Activated naive CD4-positive, alpha-beta T cell treated with anti-CD3 and anti-CD28 coated beads, Interleukin-2, amount 10 ng/mL, durations not matched to agents 7 days and 5 days (primary cell): ENCODE data around the gene USP15.

Experiments used
- CTCF ChIA-PET: fragments of 350-600 bp; sonication (Branson Sonifier 250); formaldehyde crosslinking; loops from one replicate; lab custom pipeline; 2021; ENCODE audit warnings: antibody characterized with exemption; lab: Charles Lee
- DNase-seq: peaks from one replicate; pipeline ENCODE4 v3.0.0-alpha.2; 2020
- H3K27ac Mint-ChIP-seq: one replicate; pipeline ENCODE4 v1.8.0; 2021; ENCODE audit warnings: mild to moderate bottlenecking, moderate library complexity, mixed read lengths
- H3K27me3 Mint-ChIP-seq: one replicate; pipeline ENCODE4 v1.8.0; 2021; ENCODE audit warnings: mild to moderate bottlenecking, mixed read lengths
- H3K36me3 Mint-ChIP-seq: one replicate; pipeline ENCODE4 v1.8.0; 2021; ENCODE audit warnings: mixed read lengths
- H3K4me1 Mint-ChIP-seq: one replicate; pipeline ENCODE4 v1.8.0; 2021; ENCODE audit warnings: mixed read lengths
- H3K4me3 Mint-ChIP-seq: one replicate; pipeline ENCODE4 v1.8.0; 2021; ENCODE audit warnings: mild to moderate bottlenecking, moderate library complexity, mixed read lengths
- H3K9me3 Mint-ChIP-seq: one replicate; pipeline ENCODE4 v1.8.0; 2021; ENCODE audit warnings: mixed read lengths

Gene USP15

GRCh38 chr12:62282057-62282774 is 22.0 kb downstream of the USP15 start:
- DNase-seq, result no peak
- Mint-ChIP-seq H3K36me3 (peaks cover 42% of the 10 kb centered on the region), H3K27ac (no peak overlapping the region), H3K27me3 (no peaks in the 10 kb centered on the region), H3K4me1 (peaks cover 52% of the 10 kb centered on the region), H3K9me3 (peaks cover 8% of the 10 kb centered on the region), H3K4me3 (no peak overlapping the region)
- CTCF ChIA-PET, result no interaction called here

GRCh38 chr12:62284749-62285148 is 24.5 kb downstream of the USP15 start:
- CTCF ChIA-PET, result interaction anchor here (0.7 kb wide), 1 partner anchor 11 kb away, joined by 3 read pairs; no protein-coding TSS in a partner anchor
- H3K4me1 Mint-ChIP-seq, result peaks cover 74% of the 10 kb centered on the region
- no peak for DNase-seq
- no peaks in the 10 kb centered on the region for H3K27me3 Mint-ChIP-seq
- peaks cover 56% of the 10 kb centered on the region for H3K36me3 Mint-ChIP-seq
- H3K4me3 Mint-ChIP-seq, result no peak overlapping the region
- H3K27ac Mint-ChIP-seq, result no peak overlapping the region
- H3K9me3 Mint-ChIP-seq, result peaks cover 17% of the 10 kb centered on the region

- CTCF ChIA-PET, result interaction anchor here (0.7 kb wide), 1 partner anchor 11 kb away, joined by 3 read pairs; no protein-coding TSS in a partner anchor
- H3K9me3 Mint-ChIP-seq, result peaks cover 21% of the 10 kb centered on the region
- H3K4me1 Mint-ChIP-seq, result peaks cover 75% of the 10 kb centered on the region
- H3K27me3 Mint-ChIP-seq, result no peaks in the 10 kb centered on the region
- no peak for DNase-seq
- no peak overlapping the region for H3K27ac Mint-ChIP-seq
- peaks cover 57% of the 10 kb centered on the region for H3K36me3 Mint-ChIP-seq
- H3K4me3 Mint-ChIP-seq, result no peak overlapping the region
Measured at GRCh38 chr12:62285284-62285683, 25.1 kb downstream of the USP15 start.

- no peak for DNase-seq
- Mint-ChIP-seq H3K27me3 (no peaks in the 10 kb centered on the region), H3K4me3 (no peak overlapping the region), H3K27ac (no peak overlapping the region), H3K36me3 (peaks cover 67% of the 10 kb centered on the region), H3K4me1 (peaks cover 70% of the 10 kb centered on the region), H3K9me3 (peaks cover 34% of the 10 kb centered on the region)
- CTCF ChIA-PET, result no interaction called here
Measured at GRCh38 chr12:62288328-62288727, 28.1 kb downstream of the USP15 start.

GRCh38 chr12:62290846-62291245 is 30.6 kb downstream of the USP15 start:
- CTCF ChIA-PET, result no interaction called here
- DNase-seq, result no peak
- no peak overlapping the region for H3K4me3 Mint-ChIP-seq
- H3K27me3 Mint-ChIP-seq, result no peaks in the 10 kb centered on the region
- H3K9me3 Mint-ChIP-seq, result peaks cover 29% of the 10 kb centered on the region
- peaks cover 70% of the 10 kb centered on the region for H3K4me1 Mint-ChIP-seq
- H3K36me3 Mint-ChIP-seq, result peaks cover 73% of the 10 kb centered on the region
- H3K27ac Mint-ChIP-seq, result peak overlapping the region; percentile 57

GRCh38 chr12:62291864-62292760 is 31.9 kb downstream of the USP15 start:
- H3K4me1 Mint-ChIP-seq, result peaks cover 71% of the 10 kb centered on the region
- H3K9me3 Mint-ChIP-seq, result peaks cover 29% of the 10 kb centered on the region
- CTCF ChIA-PET, result no interaction called here
- no peak overlapping the region for H3K4me3 Mint-ChIP-seq
- H3K27ac Mint-ChIP-seq, result no peak overlapping the region
- H3K27me3 Mint-ChIP-seq, result no peaks in the 10 kb centered on the region
- no peak for DNase-seq
- peaks cover 75% of the 10 kb centered on the region for H3K36me3 Mint-ChIP-seq

- Mint-ChIP-seq H3K27me3 (no peaks in the 10 kb centered on the region), H3K27ac (no peak overlapping the region), H3K4me3 (no peak overlapping the region), H3K36me3 (peaks cover 76% of the 10 kb centered on the region), H3K9me3 (peaks cover 29% of the 10 kb centered on the region), H3K4me1 (peaks cover 66% of the 10 kb centered on the region)
- DNase-seq, result no peak
- CTCF ChIA-PET, result no interaction called here
Measured at GRCh38 chr12:62292761-62293344, 32.6 kb downstream of the USP15 start.

- CTCF ChIA-PET, result no interaction called here
- Mint-ChIP-seq H3K27me3 (no peaks in the 10 kb centered on the region), H3K4me1 (peaks cover 53% of the 10 kb centered on the region), H3K4me3 (no peak overlapping the region), H3K9me3 (peaks cover 18% of the 10 kb centered on the region), H3K27ac (no peak overlapping the region), H3K36me3 (peaks cover 74% of the 10 kb centered on the region)
- DNase-seq, result no peak
Measured at GRCh38 chr12:62294378-62294777, 34.2 kb downstream of the USP15 start.

- peaks cover 45% of the 10 kb centered on the region for H3K4me1 Mint-ChIP-seq
- H3K27ac Mint-ChIP-seq, result no peak overlapping the region
- DNase-seq, result no peak
- H3K4me3 Mint-ChIP-seq, result no peak overlapping the region
- no peaks in the 10 kb centered on the region for H3K27me3 Mint-ChIP-seq
- peaks cover 74% of the 10 kb centered on the region for H3K36me3 Mint-ChIP-seq
- peaks cover 5% of the 10 kb centered on the region for H3K9me3 Mint-ChIP-seq
- CTCF ChIA-PET, result no interaction called here
Measured at GRCh38 chr12:62296001-62296400, 35.8 kb downstream of the USP15 start.

- H3K9me3 Mint-ChIP-seq, result no peaks in the 10 kb centered on the region
- no peak overlapping the region for H3K4me3 Mint-ChIP-seq
- H3K27ac Mint-ChIP-seq, result peak overlapping the region; percentile 9
- H3K27me3 Mint-ChIP-seq, result no peaks in the 10 kb centered on the region
- DNase-seq, result no peak
- peaks cover 78% of the 10 kb centered on the region for H3K36me3 Mint-ChIP-seq
- CTCF ChIA-PET, result no interaction called here
- peaks cover 45% of the 10 kb centered on the region for H3K4me1 Mint-ChIP-seq
Measured at GRCh38 chr12:62297321-62297720, 37.1 kb downstream of the USP15 start.

- no peak for DNase-seq
- peaks cover 41% of the 10 kb centered on the region for H3K4me1 Mint-ChIP-seq
- no peak overlapping the region for H3K4me3 Mint-ChIP-seq
- H3K27ac Mint-ChIP-seq, result no peak overlapping the region
- CTCF ChIA-PET, result no interaction called here
- peaks cover 86% of the 10 kb centered on the region for H3K36me3 Mint-ChIP-seq
- peaks cover 3% of the 10 kb centered on the region for H3K9me3 Mint-ChIP-seq
- no peaks in the 10 kb centered on the region for H3K27me3 Mint-ChIP-seq
Measured at GRCh38 chr12:62299617-62300016, 39.4 kb downstream of the USP15 start.

- peaks cover 10% of the 10 kb centered on the region for H3K9me3 Mint-ChIP-seq
- no peak for DNase-seq
- peaks cover 37% of the 10 kb centered on the region for H3K4me1 Mint-ChIP-seq
- no peak overlapping the region for H3K27ac Mint-ChIP-seq
- peaks cover 85% of the 10 kb centered on the region for H3K36me3 Mint-ChIP-seq
- CTCF ChIA-PET, result no interaction called here
- H3K4me3 Mint-ChIP-seq, result no peak overlapping the region
- no peaks in the 10 kb centered on the region for H3K27me3 Mint-ChIP-seq
Measured at GRCh38 chr12:62301080-62301798, 41.0 kb downstream of the USP15 start.

GRCh38 chr12:62301799-62302133 is 41.6 kb downstream of the USP15 start:
- no peak overlapping the region for H3K27ac Mint-ChIP-seq
- peaks cover 10% of the 10 kb centered on the region for H3K9me3 Mint-ChIP-seq
- no peak overlapping the region for H3K4me3 Mint-ChIP-seq
- no peaks in the 10 kb centered on the region for H3K27me3 Mint-ChIP-seq
- CTCF ChIA-PET, result no interaction called here
- DNase-seq, result no peak
- H3K36me3 Mint-ChIP-seq, result peaks cover 85% of the 10 kb centered on the region
- H3K4me1 Mint-ChIP-seq, result peaks cover 37% of the 10 kb centered on the region

GRCh38 chr12:62304560-62304959 is 44.4 kb downstream of the USP15 start:
- Mint-ChIP-seq H3K9me3 (peaks cover 10% of the 10 kb centered on the region), H3K27ac (peak overlapping the region; percentile 69), H3K36me3 (peaks cover 87% of the 10 kb centered on the region), H3K27me3 (no peaks in the 10 kb centered on the region), H3K4me1 (peaks cover 46% of the 10 kb centered on the region), H3K4me3 (no peak overlapping the region)
- DNase-seq, result no peak
- CTCF ChIA-PET, result no interaction called here
